ENCODE measurements around the gene PTH1R. TPM values are rescaled to one million over a fixed set of nuclear protein-coding genes. Genes with fewer than 3 reads are reported as not detected.

The PTH1R gene
- total RNA-seq, 4 donors from 2014 or later, result 1.1 to 4.2 (median 3.0) TPM

DNA sequence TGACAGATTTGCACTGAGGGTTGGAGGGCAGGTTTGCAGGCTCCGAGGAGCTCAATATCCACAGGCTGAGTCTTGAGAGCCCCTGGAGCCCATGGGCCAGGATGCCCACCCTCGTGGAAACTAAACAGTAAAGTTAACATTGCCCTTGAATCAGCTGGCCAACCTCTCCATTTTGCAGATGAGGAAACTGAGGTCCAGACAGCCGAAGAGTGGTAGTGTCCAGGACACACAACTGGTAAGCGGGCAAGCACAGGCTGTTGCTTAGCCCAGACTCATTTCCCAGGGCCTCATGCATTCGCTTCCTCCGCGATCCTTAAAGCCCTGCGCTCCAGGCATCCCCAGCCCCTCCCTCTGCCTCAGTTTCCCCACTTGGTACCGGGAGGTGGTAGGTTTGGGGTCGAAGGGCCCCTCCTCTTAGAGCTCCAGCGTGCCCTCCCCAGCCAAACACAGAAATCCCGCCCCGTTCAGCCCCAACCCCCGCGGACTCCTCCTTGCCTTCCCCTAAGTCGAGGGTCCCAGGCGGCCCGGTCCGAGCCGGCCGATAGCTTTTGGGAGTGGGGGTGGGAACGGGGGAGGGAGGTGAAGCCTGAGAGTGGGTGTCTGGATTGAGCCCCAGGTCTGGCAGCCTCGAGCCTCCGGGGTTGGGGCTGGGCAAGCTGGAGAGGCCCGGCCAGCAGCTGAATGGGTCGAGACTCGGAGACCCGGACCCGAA, 3.5 kb downstream of the PTH1R start:
- Histone ChIP-seq H3K27me3 (peaks cover 42% of the 10 kb centered on the region), H3K4me1 (peaks cover 28% of the 10 kb centered on the region), H3K4me3 (peak overlapping the region; percentile 74), H3K27ac (peak overlapping the region; percentile 84), H3K9me3 (no peaks in the 10 kb centered on the region), H3K36me3 (no peaks in the 10 kb centered on the region)
- no peak for DNase-seq (ENCODE audit: low spot score in 2 of 2)
- TF ChIP-seq POLR2A (IDR thresholded peaks at IDR 0.05) (no peak), POLR2AphosphoS5 (IDR thresholded peaks at IDR 0.05) (no peak), EP300 (IDR thresholded peaks at IDR 0.05) (no peak)
- TF ChIP-seq, protein P1, sequence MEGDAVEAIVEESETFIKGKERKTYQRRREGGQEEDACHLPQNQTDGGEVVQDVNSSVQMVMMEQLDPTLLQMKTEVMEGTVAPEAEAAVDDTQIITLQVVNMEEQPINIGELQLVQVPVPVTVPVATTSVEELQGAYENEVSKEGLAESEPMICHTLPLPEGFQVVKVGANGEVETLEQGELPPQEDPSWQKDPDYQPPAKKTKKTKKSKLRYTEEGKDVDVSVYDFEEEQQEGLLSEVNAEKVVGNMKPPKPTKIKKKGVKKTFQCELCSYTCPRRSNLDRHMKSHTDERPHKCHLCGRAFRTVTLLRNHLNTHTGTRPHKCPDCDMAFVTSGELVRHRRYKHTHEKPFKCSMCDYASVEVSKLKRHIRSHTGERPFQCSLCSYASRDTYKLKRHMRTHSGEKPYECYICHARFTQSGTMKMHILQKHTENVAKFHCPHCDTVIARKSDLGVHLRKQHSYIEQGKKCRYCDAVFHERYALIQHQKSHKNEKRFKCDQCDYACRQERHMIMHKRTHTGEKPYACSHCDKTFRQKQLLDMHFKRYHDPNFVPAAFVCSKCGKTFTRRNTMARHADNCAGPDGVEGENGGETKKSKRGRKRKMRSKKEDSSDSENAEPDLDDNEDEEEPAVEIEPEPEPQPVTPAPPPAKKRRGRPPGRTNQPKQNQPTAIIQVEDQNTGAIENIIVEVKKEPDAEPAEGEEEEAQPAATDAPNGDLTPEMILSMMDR (IDR thresholded peaks at IDR 0.05), result no peak
- 56% methylated on average over 23 of the region's 29 CpGs for WGBS

DNA sequence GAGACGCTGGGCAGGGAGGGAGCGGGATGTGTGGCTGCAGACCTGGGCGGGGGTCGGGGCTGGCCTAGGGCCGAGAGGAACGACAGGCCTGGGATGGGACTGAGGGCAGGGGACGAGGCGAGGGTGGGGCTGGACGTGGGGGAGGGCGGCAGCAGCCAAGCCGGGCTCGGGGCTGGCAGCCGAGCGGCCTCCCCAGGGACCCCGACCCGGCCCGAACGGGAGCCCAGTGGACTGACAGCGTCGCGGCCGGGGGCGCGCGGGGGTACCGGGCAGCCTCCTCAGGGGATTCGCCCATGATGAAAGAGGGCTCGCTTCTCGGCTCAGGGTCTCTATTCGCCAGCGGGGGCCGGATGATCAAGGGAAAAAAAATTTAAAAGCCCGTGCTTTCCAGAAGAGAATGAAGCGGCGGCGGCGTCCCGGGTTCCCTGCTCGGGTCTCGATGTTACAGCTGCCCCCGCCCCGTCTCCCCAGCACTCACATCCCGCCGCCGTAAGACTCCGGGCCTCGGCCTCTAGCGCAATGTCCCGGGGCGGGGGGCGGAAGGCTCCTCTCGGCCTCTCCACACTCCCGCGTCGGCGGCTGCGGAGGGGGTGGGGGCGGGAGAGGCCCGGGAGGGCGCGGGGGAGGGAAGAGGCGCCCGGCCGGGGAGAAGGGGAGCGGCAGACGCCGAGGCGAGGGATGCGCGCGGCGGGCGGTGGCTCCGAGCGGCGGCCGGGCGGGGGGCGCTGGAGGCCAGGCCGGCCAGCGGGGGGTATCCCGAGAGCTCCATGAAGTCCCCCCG, 4.3 kb downstream of the PTH1R start:
- H3K4me3 ChIP-seq, result peak overlapping the region; percentile 74
- no peak for DNase-seq (ENCODE audit: low spot score in 2 of 2)
- no peaks in the 10 kb centered on the region for H3K9me3 ChIP-seq
- peak overlapping the region; percentile 84 for H3K27ac ChIP-seq
- H3K36me3 ChIP-seq, result no peaks in the 10 kb centered on the region
- H3K4me1 ChIP-seq, result peaks cover 28% of the 10 kb centered on the region
- WGBS, result 0% methylated on average over 9 of the region's 83 CpGs
- H3K27me3 ChIP-seq, result peaks cover 42% of the 10 kb centered on the region
- TF ChIP-seq, protein P1 (IDR thresholded peaks at IDR 0.05), result no peak
- no peak for TF ChIP-seq POLR2AphosphoS5 (IDR thresholded peaks at IDR 0.05)
- no peak for TF ChIP-seq POLR2A (IDR thresholded peaks at IDR 0.05)
- TF ChIP-seq EP300 (IDR thresholded peaks at IDR 0.05), result no peak

- TF ChIP-seq EP300 (IDR thresholded peaks at IDR 0.05), result no peak
- TF ChIP-seq POLR2AphosphoS5 (IDR thresholded peaks at IDR 0.05), result no peak
- TF ChIP-seq, protein P1 (IDR thresholded peaks at IDR 0.05), result no peak
- TF ChIP-seq POLR2A (IDR thresholded peaks at IDR 0.05), result no peak
- Histone ChIP-seq H3K27me3 (peaks cover 42% of the 10 kb centered on the region), H3K4me1 (peaks cover 28% of the 10 kb centered on the region), H3K4me3 (peak overlapping the region; percentile 74), H3K27ac (peak overlapping the region; percentile 84), H3K9me3 (no peaks in the 10 kb centered on the region), H3K36me3 (no peaks in the 10 kb centered on the region)
- under 1% methylated on average over 21 of the region's 72 CpGs for WGBS
- no peak for DNase-seq (ENCODE audit: low spot score in 2 of 2)
Observed at GRCh38 chr3:46882377-46883053, 5.0 kb downstream of the PTH1R start.

DNA sequence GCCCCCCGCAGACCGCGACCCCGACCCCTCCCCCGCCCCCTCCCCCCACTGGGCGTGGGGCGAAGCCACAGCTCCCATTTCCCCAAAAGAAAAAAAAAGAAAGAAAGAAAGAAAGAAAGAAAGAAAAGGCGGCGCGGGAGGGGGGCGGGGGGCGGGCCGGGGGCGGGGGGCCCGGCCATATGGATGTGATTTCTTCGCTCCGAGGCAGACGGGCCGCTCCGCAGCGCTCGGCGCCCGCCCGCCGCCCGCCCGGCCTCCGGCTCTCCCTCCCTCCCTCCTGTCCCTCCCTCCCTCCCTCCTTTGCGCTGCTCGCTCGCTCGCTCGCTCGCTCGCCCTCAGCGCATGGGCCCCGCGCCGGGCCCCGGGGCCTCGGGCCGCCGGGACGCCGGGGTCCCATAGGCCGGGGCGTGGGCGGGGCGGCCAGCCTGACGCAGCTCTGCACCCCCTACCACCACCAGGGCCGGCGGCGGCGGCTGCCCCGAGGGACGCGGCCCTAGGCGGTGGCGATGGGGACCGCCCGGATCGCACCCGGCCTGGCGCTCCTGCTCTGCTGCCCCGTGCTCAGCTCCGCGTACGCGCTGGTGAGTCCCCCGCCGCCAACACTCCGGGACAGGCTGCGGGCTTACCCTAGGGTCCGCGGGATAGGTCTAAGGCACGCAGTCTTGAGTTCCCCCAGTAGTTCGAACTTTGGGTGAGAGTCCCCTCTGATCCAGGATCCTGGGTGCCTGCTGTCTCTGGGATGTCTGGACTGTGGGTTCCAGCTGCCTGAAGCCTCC, 5.7 kb downstream of the PTH1R start:
- DNase-seq (ENCODE audit: low spot score in 2 of 2), result no peak
- H3K9me3 ChIP-seq, result no peaks in the 10 kb centered on the region
- TF ChIP-seq POLR2AphosphoS5 (IDR thresholded peaks at IDR 0.05) (no peak), POLR2A (IDR thresholded peaks at IDR 0.05) (no peak), EP300 (IDR thresholded peaks at IDR 0.05) (no peak)
- TF ChIP-seq, protein P1 (IDR thresholded peaks at IDR 0.05), result no peak
- WGBS, result 19% methylated on average over 5 of the region's 78 CpGs
- peaks cover 42% of the 10 kb centered on the region for H3K27me3 ChIP-seq
- H3K4me3 ChIP-seq, result peak overlapping the region; percentile 74
- H3K36me3 ChIP-seq, result no peaks in the 10 kb centered on the region
- peak overlapping the region; percentile 84 for H3K27ac ChIP-seq
- peaks cover 28% of the 10 kb centered on the region for H3K4me1 ChIP-seq

All from suprapubic skin (tissue), 4 donors.